ENCODE results near the gene ZMYM4. TPM values are rescaled to one million over a fixed set of nuclear protein-coding genes. Genes with fewer than 3 reads are reported as not detected.
"Not testable (repeated sequence)": the region's sequence is repeated elsewhere in the genome, so short reads cannot be mapped to it uniquely, and the experiment has no call there.

Gene ZMYM4
- total RNA-seq, 1 donor from 2014 or later, result 64.8 TPM

DNA sequence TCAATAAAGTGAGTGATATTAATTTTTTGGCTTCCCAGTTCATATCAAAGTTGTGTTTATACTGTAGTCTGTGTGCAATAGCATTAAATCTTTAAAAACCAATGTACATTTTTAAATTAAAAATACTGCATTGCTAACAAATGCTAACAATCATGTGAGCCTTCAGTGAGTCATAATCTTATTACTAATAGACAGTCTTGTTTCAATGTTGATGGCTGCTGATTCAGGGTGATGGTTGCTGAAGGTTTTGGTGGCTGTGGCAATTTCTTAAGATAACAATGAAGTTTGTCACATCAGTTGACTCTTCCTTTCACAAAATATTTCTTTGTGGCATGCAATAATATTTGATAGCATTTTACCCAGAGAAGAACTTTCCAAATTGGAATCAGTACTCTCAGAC lies 109.0 kb downstream of the ZMYM4 start:
- peaks cover 2% of the 10 kb centered on the region for H3K27me3 Mint-ChIP-seq (ENCODE audit: unreplicated experiment)
- TF ChIP-seq, protein P1, sequence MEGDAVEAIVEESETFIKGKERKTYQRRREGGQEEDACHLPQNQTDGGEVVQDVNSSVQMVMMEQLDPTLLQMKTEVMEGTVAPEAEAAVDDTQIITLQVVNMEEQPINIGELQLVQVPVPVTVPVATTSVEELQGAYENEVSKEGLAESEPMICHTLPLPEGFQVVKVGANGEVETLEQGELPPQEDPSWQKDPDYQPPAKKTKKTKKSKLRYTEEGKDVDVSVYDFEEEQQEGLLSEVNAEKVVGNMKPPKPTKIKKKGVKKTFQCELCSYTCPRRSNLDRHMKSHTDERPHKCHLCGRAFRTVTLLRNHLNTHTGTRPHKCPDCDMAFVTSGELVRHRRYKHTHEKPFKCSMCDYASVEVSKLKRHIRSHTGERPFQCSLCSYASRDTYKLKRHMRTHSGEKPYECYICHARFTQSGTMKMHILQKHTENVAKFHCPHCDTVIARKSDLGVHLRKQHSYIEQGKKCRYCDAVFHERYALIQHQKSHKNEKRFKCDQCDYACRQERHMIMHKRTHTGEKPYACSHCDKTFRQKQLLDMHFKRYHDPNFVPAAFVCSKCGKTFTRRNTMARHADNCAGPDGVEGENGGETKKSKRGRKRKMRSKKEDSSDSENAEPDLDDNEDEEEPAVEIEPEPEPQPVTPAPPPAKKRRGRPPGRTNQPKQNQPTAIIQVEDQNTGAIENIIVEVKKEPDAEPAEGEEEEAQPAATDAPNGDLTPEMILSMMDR (IDR thresholded peaks at IDR 0.05; ENCODE audit: partially characterized antibody, unreplicated experiment), result no peak
- no peaks in the 10 kb centered on the region for H3K9me3 Mint-ChIP-seq (ENCODE audit: unreplicated experiment)
- no peaks in the 10 kb centered on the region for H3K4me1 Mint-ChIP-seq (ENCODE audit: low read depth, unreplicated experiment)
- H3K4me3 Mint-ChIP-seq (ENCODE audit: unreplicated experiment), result no peak overlapping the region
- no peak overlapping the region for H3K27ac Mint-ChIP-seq (ENCODE audit: unreplicated experiment)
- DNase-seq, result no peak
- no peaks in the 10 kb centered on the region for H3K36me3 Mint-ChIP-seq (ENCODE audit: unreplicated experiment)

DNA sequence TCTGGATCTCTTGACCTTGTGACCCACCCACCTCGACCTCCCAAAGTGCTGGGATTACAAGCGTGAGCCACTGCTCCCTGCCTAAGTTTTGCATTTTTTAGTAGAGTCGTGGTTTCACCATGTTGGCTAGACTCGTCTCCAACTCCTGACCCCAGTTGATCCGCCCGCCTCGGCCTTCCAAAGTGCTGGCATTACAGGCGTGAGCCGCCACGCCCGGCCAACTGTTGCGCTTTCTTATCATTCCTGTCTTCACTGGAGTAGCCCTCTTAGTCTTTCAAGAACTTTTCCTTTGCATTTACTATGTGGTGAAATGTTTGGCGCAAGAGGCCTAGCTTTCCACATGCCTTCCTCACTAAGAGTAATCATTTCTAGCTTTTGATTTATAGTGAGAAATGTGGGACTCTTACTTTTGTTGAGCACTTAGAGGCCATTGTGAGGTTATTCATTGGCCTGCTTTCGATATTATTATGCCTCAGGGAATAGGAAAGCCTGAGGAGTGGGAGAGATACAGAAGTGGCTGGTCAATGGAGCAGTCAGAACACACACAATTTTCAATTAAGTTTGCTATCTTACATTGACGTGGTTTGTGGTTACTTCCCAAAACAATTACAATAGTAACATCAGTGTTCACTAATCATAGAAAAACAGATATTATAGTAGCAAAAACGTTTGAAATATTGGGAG lies 111.0 kb downstream of the ZMYM4 start:
- Mint-ChIP-seq H3K27ac (ENCODE audit: unreplicated experiment) (no peak overlapping the region), H3K36me3 (ENCODE audit: unreplicated experiment) (no peaks in the 10 kb centered on the region)

DNA sequence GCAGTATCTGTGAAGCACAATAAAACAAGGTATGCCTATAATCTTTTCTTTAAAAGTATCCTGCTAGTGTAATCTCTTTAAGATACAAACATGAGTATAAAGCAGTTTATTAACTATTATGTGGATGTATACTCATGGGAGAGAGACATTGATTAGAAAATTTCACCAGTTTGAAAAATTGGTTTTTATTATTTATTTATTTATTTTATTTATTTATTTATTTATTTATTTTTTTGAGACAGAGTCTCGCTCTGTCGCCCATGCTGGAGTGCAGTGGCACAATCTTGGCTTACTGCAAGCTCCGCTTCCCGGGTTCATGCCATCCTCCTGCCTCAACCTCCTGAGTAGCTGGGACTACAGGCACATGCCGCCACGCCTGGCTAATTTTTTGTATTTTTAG lies 111.6 kb downstream of the ZMYM4 start:
- not testable (repeated sequence) for DNase-seq; H3K4me3 Mint-ChIP-seq (ENCODE audit: unreplicated experiment); H3K27me3 Mint-ChIP-seq (ENCODE audit: unreplicated experiment); H3K36me3 Mint-ChIP-seq (ENCODE audit: unreplicated experiment); H3K9me3 Mint-ChIP-seq (ENCODE audit: unreplicated experiment); H3K27ac Mint-ChIP-seq (ENCODE audit: unreplicated experiment); H3K4me1 Mint-ChIP-seq (ENCODE audit: low read depth, unreplicated experiment)

More for the DNA sequence above, 111.0 kb downstream of the ZMYM4 start:
- no peak for DNase-seq
- Mint-ChIP-seq H3K4me1 (ENCODE audit: low read depth, unreplicated experiment) (no peaks in the 10 kb centered on the region), H3K9me3 (ENCODE audit: unreplicated experiment) (no peaks in the 10 kb centered on the region), H3K27me3 (ENCODE audit: unreplicated experiment) (peaks cover 2% of the 10 kb centered on the region), H3K4me3 (ENCODE audit: unreplicated experiment) (no peak overlapping the region)
- TF ChIP-seq, protein P1 (IDR thresholded peaks at IDR 0.05; ENCODE audit: partially characterized antibody, unreplicated experiment), result no peak

DNA sequence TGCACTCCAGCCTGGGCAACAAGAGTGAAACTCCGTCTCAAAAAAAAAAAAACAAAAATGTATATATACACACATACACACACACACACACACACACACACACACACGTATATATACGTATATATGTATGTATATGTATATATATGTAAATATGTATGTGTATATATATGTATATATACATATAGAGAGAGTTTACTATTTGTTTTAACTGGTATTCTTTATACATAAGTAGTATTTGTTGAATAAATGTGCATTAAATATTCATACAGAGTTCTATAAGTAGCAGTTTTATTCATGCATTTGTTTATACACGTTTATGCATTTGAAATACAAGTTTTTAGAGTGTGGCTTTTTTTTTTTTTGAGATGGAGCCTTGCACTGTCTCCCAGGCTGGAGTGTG lies 113.6 kb downstream of the ZMYM4 start:
- H3K36me3 Mint-ChIP-seq (ENCODE audit: unreplicated experiment), result peaks cover 4% of the 10 kb centered on the region
- no peak for DNase-seq
- H3K9me3 Mint-ChIP-seq (ENCODE audit: unreplicated experiment), result no peaks in the 10 kb centered on the region
- peaks cover 4% of the 10 kb centered on the region for H3K4me1 Mint-ChIP-seq (ENCODE audit: low read depth, unreplicated experiment)
- H3K4me3 Mint-ChIP-seq (ENCODE audit: unreplicated experiment), result no peak overlapping the region
- TF ChIP-seq, protein P1 (IDR thresholded peaks at IDR 0.05; ENCODE audit: partially characterized antibody, unreplicated experiment), result no peak
- H3K27me3 Mint-ChIP-seq (ENCODE audit: unreplicated experiment), result peaks cover 5% of the 10 kb centered on the region
- no peak overlapping the region for H3K27ac Mint-ChIP-seq (ENCODE audit: unreplicated experiment)

DNA sequence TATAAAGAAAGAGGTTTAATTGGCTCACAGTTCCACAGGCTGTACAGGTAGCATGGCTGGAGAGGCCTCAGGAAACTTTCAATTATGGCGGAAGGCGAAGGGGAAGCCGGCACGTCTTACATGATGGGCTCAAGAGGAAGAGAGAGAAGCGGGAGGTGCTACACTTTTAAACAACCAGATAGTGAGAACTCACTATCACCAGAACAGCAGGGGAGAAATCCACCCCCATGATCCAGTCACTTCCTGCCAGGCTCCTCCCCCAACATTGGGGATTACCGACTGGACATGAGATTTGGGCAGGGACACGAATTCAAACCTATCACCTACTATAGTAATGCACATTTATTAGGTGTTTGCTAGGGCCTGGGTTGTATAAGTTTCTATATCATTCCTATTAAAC lies 117.8 kb downstream of the ZMYM4 start:
- peaks cover 11% of the 10 kb centered on the region for H3K36me3 Mint-ChIP-seq (ENCODE audit: unreplicated experiment)
- peaks cover 3% of the 10 kb centered on the region for H3K27me3 Mint-ChIP-seq (ENCODE audit: unreplicated experiment)
- peaks cover 6% of the 10 kb centered on the region for H3K4me1 Mint-ChIP-seq (ENCODE audit: low read depth, unreplicated experiment)
- no peak overlapping the region for H3K4me3 Mint-ChIP-seq (ENCODE audit: unreplicated experiment)
- no peak overlapping the region for H3K27ac Mint-ChIP-seq (ENCODE audit: unreplicated experiment)
- DNase-seq, result no peak
- TF ChIP-seq, protein P1 (IDR thresholded peaks at IDR 0.05; ENCODE audit: partially characterized antibody, unreplicated experiment), result no peak
- H3K9me3 Mint-ChIP-seq (ENCODE audit: unreplicated experiment), result no peaks in the 10 kb centered on the region
